Choroid plexus epithelial cell (primary cell): ENCODE results near the gene HDAC3.

Experiments
- DNase-seq: peaks from one replicate; pipeline ENCODE4 v3.0.0-alpha.2; 2010; ENCODE audit warnings: low read depth
- H3K4me3 ChIP-seq: 2 replicates; pipeline ENCODE4 v1.5.1; 2011; ENCODE audit warnings: low read depth, mild to moderate bottlenecking, control low read depth, low read length, moderate library complexity
- CTCF ChIP-seq: conservative IDR thresholded peaks from 2 replicates; pipeline ENCODE4 v1.5.1; 2011; ENCODE audit warnings: low read depth, mild to moderate bottlenecking, control low read depth, inconsistent platforms, low read length, moderate library complexity

HDAC3 gene

GRCh38 chr5:141637123-141637766, 596 bp upstream of the HDAC3 start:
- TF ChIP-seq CTCF: no peak
- H3K4me3 ChIP-seq: peak overlapping the region; percentile 99
- no peak for DNase-seq

GRCh38 chr5:141636106-141636412, 590 bp downstream of the HDAC3 start:
- TF ChIP-seq CTCF: no peak
- no peak for DNase-seq
- peak overlapping the region; percentile 99 for H3K4me3 ChIP-seq

GRCh38 chr5:141635646-141636045, 1.0 kb downstream of the HDAC3 start:
- no peak for DNase-seq
- peak overlapping the region; percentile 99 for H3K4me3 ChIP-seq
- no peak for TF ChIP-seq CTCF

GRCh38 chr5:141634720-141635119, 1.9 kb downstream of the HDAC3 start:
- H3K4me3 ChIP-seq: no peak overlapping the region
- no peak for TF ChIP-seq CTCF
- no peak for DNase-seq

GRCh38 chr5:141633871-141634561, 2.6 kb downstream of the HDAC3 start:
- TF ChIP-seq CTCF: no peak
- no peak overlapping the region for H3K4me3 ChIP-seq
- no peak for DNase-seq

- TF ChIP-seq CTCF: no peak
- no peak for DNase-seq
- no peak overlapping the region for H3K4me3 ChIP-seq
Measured at GRCh38 chr5:141632650-141633049, 4.0 kb downstream of the HDAC3 start.

- no peak for TF ChIP-seq CTCF
- no peak overlapping the region for H3K4me3 ChIP-seq
- no peak for DNase-seq
Measured at GRCh38 chr5:141630570-141631140, 6.0 kb downstream of the HDAC3 start.
